Keratinocyte (primary cell): ENCODE measurements around the gene PPP1CC. TPM values are rescaled to one million over a fixed set of nuclear protein-coding genes. Genes with fewer than 3 reads are reported as not detected.

ENCODE experiments used
- DNase-seq: peaks from one replicate; pipeline ENCODE4 v3.0.0-alpha.2; 2011; ENCODE audit warnings: low read depth, missing footprints, low spot score
- FAIRE-seq: peaks from 2 replicates; lab custom pipeline; 2011; peaks lifted over from hg19 to GRCh38; lab: Jason Lieb, UNC
- H2AFZ ChIP-seq: 2 replicates; pipeline ENCODE4 v1.6.0; 2012; ENCODE audit warnings: low read length, control low read depth, inconsistent platforms; ENCODE audit not compliant: control insufficient read depth
- H3K27ac ChIP-seq: 2 replicates; pipeline ENCODE4 v1.5.1; 2011; ENCODE audit warnings: low read length; ENCODE audit not compliant: control insufficient read depth, insufficient read depth
- H3K27me3 ChIP-seq: 3 replicates; pipeline ENCODE4 v1.6.0; 2011; ENCODE audit warnings: low read length; ENCODE audit not compliant: control insufficient read depth, insufficient read depth; ENCODE audit errors: extremely low read depth
- H3K36me3 ChIP-seq, 2 experiments: 2 replicates in 1 of 2; 3 replicates in 1 of 2; pipeline ENCODE4 v1.5.1; 2011; ENCODE audit warnings: low read length in 2 of 2, mild to moderate bottlenecking in 1 of 2; ENCODE audit not compliant: control insufficient read depth in 2 of 2, insufficient read depth in 2 of 2; ENCODE audit errors: extremely low read depth in 1 of 2
- H3K4me1 ChIP-seq: 3 replicates; pipeline ENCODE4 v1.5.1; 2011; ENCODE audit warnings: low read length; ENCODE audit not compliant: control insufficient read depth, insufficient read depth; ENCODE audit errors: extremely low read depth
- H3K4me2 ChIP-seq: 3 replicates; pipeline ENCODE4 v1.6.0; 2011; ENCODE audit warnings: low read depth, low read length; ENCODE audit not compliant: control insufficient read depth, insufficient read depth; ENCODE audit errors: extremely low read depth
- H3K4me3 ChIP-seq, 3 experiments: fragments of 200-600 bp in 1 of 3; sonication (generic) in 1 of 3; 2 replicates in 2 of 3; 3 replicates in 1 of 3; pipeline ENCODE4 v1.5.1; 2011 to 2016; ENCODE audit warnings: low read length in 3 of 3, mild to moderate bottlenecking in 3 of 3, control low read depth in 2 of 3, inconsistent platforms in 1 of 3, low read depth in 1 of 3, mixed read lengths in 1 of 3, mixed run types in 1 of 3, moderate library complexity in 1 of 3; ENCODE audit not compliant: control insufficient read depth in 2 of 3, insufficient read depth in 2 of 3; ENCODE audit errors: extremely low read depth in 1 of 3
- H3K79me2 ChIP-seq: 2 replicates; pipeline ENCODE4 v1.6.0; 2012; ENCODE audit warnings: low read length; ENCODE audit not compliant: control insufficient read depth, insufficient read depth
- H3K9ac ChIP-seq: 3 replicates; pipeline ENCODE4 v1.6.0; 2011; ENCODE audit warnings: low read length; ENCODE audit not compliant: control insufficient read depth, insufficient read depth; ENCODE audit errors: extremely low read depth
- H3K9me1 ChIP-seq: 3 replicates; pipeline ENCODE4 v1.6.0; 2011; ENCODE audit warnings: low read length; ENCODE audit not compliant: control insufficient read depth, insufficient read depth; ENCODE audit errors: extremely low read depth
- H3K9me3 ChIP-seq: 2 replicates; pipeline ENCODE4 v1.5.1; 2012; ENCODE audit warnings: low read depth, low read length; ENCODE audit not compliant: control insufficient read depth
- H4K20me1 ChIP-seq: 3 replicates; pipeline ENCODE4 v1.6.0; 2011; ENCODE audit warnings: low read length; ENCODE audit not compliant: control insufficient read depth, insufficient read depth; ENCODE audit errors: extremely low read depth
- CTCF ChIP-seq, 3 experiments: IDR thresholded peaks in 1 of 3; conservative IDR thresholded peaks in 1 of 3; optimal IDR thresholded peaks in 1 of 3; 2 replicates in 2 of 3; 3 replicates in 1 of 3; pipeline versions ENCODE3 to v1.5.1; 2011; ENCODE audit warnings: low read length in 3 of 3, mild to moderate bottlenecking in 3 of 3, moderate library complexity in 2 of 3, control low read depth in 1 of 3, inconsistent platforms in 1 of 3; ENCODE audit not compliant: insufficient read depth in 2 of 3; ENCODE audit errors: extremely low read depth in 1 of 3
- EZH2 ChIP-seq: IDR thresholded peaks from one replicate; pipeline ENCODE4 v1.6.1; 2012; ENCODE audit warnings: inconsistent platforms, mild to moderate bottlenecking, low read length, moderate library complexity
- dilution Hi-C: fragments of 300-500 bp; cut with MboI; formaldehyde crosslinking; loops from one replicate; pipeline ENCODE4 v1.7.0; 2020; ENCODE audit warnings: low sequenced_read_pairs; ENCODE audit not compliant: extremely low pct_ligation_motif_present
- polyA plus RNA-seq, 5 experiments: library from polyadenylated mRNA; depleted of rRNA in 3 of 5; stranded (reverse) in 3 of 5; stranded (forward) in 1 of 5; unstranded in 1 of 5; fragments of >200 nt; gene quantifications; 1 replicate in 1 of 5; 2 replicates in 3 of 5; 3 replicates in 1 of 5; pipeline versions ENCODE4 v1.2.1 to v1.2.3, GENCODE V29; 2011 to 2012; ENCODE audit warnings: missing spikeins in 2 of 5, low read depth in 1 of 5, low replicate concordance in 1 of 5

PPP1CC gene
- polyA plus RNA-seq, 1 donor (not counting 4 experiments of a cell fraction or from before 2014, with no cell fraction given): 158 TPM

- no peak for DNase-seq
- H3K9me1 ChIP-seq: no peaks in the 10 kb centered on the region
- H3K27ac ChIP-seq: no peak overlapping the region
- H3K9me3 ChIP-seq: no peaks in the 10 kb centered on the region
- no peak for FAIRE-seq
- H3K4me2 ChIP-seq: no peak overlapping the region
- no peak overlapping the region for H3K4me3 ChIP-seq
- no peak overlapping the region for H3K9ac ChIP-seq
- no peaks in the 10 kb centered on the region for H3K27me3 ChIP-seq
- no peaks in the 10 kb centered on the region for H3K79me2 ChIP-seq
- H3K4me1 ChIP-seq: no peaks in the 10 kb centered on the region
- no peaks in the 10 kb centered on the region for H3K36me3 ChIP-seq
- H2AFZ ChIP-seq: no peak overlapping the region
- no peaks in the 10 kb centered on the region for H4K20me1 ChIP-seq
- TF ChIP-seq EZH2 (no peak), CTCF (optimal IDR thresholded peaks at IDR 0.05 in 1 of 3, IDR thresholded peaks at IDR 0.05 in 1 of 3, conservative IDR thresholded peaks at IDR 0.05 in 1 of 3; ENCODE audit: extremely low read depth in 1 of 3, insufficient read depth in 2 of 3, low read length in 3 of 3) (no peak)
- dilution Hi-C loops: no loop called here
These were observed 33.8 kb downstream of the PPP1CC start for GRCh38 chr12:110708917-110709316.

GRCh38 chr12:110705309-110705708 is 37.4 kb downstream of the PPP1CC start:
- Histone ChIP-seq H3K4me2 (no peak overlapping the region), H3K4me3 (no peak overlapping the region), H4K20me1 (no peaks in the 10 kb centered on the region), H3K4me1 (no peaks in the 10 kb centered on the region), H3K9me3 (no peaks in the 10 kb centered on the region), H2AFZ (no peak overlapping the region), H3K79me2 (no peaks in the 10 kb centered on the region), H3K27ac (no peak overlapping the region), H3K36me3 (no peaks in the 10 kb centered on the region), H3K9me1 (no peaks in the 10 kb centered on the region), H3K9ac (no peak overlapping the region), H3K27me3 (no peaks in the 10 kb centered on the region)
- TF ChIP-seq EZH2: no peak
- no peak for TF ChIP-seq CTCF (optimal IDR thresholded peaks at IDR 0.05 in 1 of 3, IDR thresholded peaks at IDR 0.05 in 1 of 3, conservative IDR thresholded peaks at IDR 0.05 in 1 of 3; ENCODE audit: extremely low read depth in 1 of 3, insufficient read depth in 2 of 3, low read length in 3 of 3)
- dilution Hi-C loops: no loop called here
- FAIRE-seq: no peak
- DNase-seq: no peak
